Spleen (tissue), 7 donors: Measurements from ENCODE around the gene PRKG1.

Experiments used
- CTCF ChIP-seq, 11 experiments: fragments of 200-600 bp in 7 of 11; fragments of 450-650 bp in 4 of 11; sonication (generic) in 4 of 11; IDR thresholded peaks in 8 of 11; conservative IDR thresholded peaks in 3 of 11; 1 replicate in 7 of 11; 2 replicates in 4 of 11; pipeline versions ENCODE4 v1.4.0 to v1.8.0; 2016 to 2021; ENCODE audit warnings: antibody characterized with exemption in 11 of 11, inconsistent platforms in 4 of 11, mild to moderate bottlenecking in 1 of 11
- POLR2A ChIP-seq, 3 donors: fragments of 450-650 bp; IDR thresholded peaks; one replicate each; pipeline ENCODE4 v1.5.1; 2017; ENCODE audit warnings: antibody characterized with exemption in 3 of 3, mild to moderate bottlenecking in 1 of 3
- donor health status: DM: no; HTN: no; CAD: no; lungs with moderate emphysema.
- donor health status: DM: no; HTN: no; CAD: no.
- donor health status: DM: no; HTN: no; CAD: no.

DNA sequence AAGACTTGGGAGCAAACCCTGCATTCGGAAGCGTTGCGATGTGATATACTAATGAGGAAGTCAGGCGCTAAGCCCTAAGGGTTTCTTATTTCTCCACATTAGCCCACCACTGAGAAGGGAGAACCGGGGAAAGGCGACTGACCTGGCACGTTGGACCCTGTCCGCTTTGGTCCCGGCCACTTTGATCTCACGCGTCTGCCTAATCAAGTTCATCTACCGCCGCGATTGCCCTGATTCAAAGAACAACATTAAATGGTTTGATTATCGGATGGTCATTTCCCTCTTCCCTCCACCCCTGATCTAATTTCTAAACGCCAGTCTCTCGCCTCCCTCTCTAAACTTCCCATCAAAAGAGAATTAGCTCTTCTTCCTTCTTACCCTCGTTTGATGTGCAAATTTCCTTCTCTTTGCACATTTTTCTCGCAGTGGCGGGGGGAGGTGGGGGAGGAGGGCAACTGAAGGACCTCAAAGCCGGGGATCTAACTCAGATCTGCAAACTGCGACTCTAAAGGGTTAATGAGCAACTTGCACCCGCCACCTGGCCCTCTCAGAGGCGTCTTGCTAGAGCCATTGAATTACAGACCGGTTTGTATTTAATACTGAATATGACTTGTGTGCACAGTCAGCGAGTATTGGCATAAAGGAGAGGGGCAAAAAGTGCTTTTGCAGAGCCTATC is 1239.1 kb downstream of the PRKG1 start:
- no peak for TF ChIP-seq POLR2A (IDR thresholded peaks at IDR 0.05)
- no peak for TF ChIP-seq CTCF (IDR thresholded peaks at IDR 0.05 in 8 of 11, conservative IDR thresholded peaks at IDR 0.05 in 3 of 11)
